Choroid plexus epithelial cell (primary cell): ENCODE results near the gene PLXNA2.

Experiments used
- DNase-seq: peaks from one replicate; pipeline ENCODE4 v3.0.0-alpha.2; 2010; ENCODE audit warnings: low read depth
- H3K4me3 ChIP-seq: 2 replicates; pipeline ENCODE4 v1.5.1; 2011; ENCODE audit warnings: low read depth, mild to moderate bottlenecking, control low read depth, low read length, moderate library complexity
- CTCF ChIP-seq: conservative IDR thresholded peaks from 2 replicates; pipeline ENCODE4 v1.5.1; 2011; ENCODE audit warnings: low read depth, mild to moderate bottlenecking, control low read depth, inconsistent platforms, low read length, moderate library complexity

Gene PLXNA2

GRCh38 chr1:208009706-208010444, 234.3 kb downstream of the PLXNA2 start:
- DNase-seq: no peak
- H3K4me3 ChIP-seq: no peak overlapping the region
- TF ChIP-seq CTCF: no peak

GRCh38 chr1:208009303-208009702, 234.9 kb downstream of the PLXNA2 start:
- no peak overlapping the region for H3K4me3 ChIP-seq
- TF ChIP-seq CTCF: no peak
- DNase-seq: no peak

GRCh38 chr1:208008534-208008933, 235.7 kb downstream of the PLXNA2 start:
- no peak overlapping the region for H3K4me3 ChIP-seq
- TF ChIP-seq CTCF: no peak
- no peak for DNase-seq

- DNase-seq: peak; percentile 81
- H3K4me3 ChIP-seq: no peak overlapping the region
- no peak for TF ChIP-seq CTCF
These were observed 236.2 kb downstream of the PLXNA2 start for GRCh38 chr1:208007938-208008342.

GRCh38 chr1:208007319-208007937, 236.8 kb downstream of the PLXNA2 start:
- TF ChIP-seq CTCF: no peak
- no peak for DNase-seq
- no peak overlapping the region for H3K4me3 ChIP-seq

- DNase-seq: no peak
- TF ChIP-seq CTCF: no peak
- H3K4me3 ChIP-seq: no peak overlapping the region
These were observed 237.8 kb downstream of the PLXNA2 start for GRCh38 chr1:208006258-208006920.
